ENCODE results near the gene XIST.

XIST gene

DNA sequence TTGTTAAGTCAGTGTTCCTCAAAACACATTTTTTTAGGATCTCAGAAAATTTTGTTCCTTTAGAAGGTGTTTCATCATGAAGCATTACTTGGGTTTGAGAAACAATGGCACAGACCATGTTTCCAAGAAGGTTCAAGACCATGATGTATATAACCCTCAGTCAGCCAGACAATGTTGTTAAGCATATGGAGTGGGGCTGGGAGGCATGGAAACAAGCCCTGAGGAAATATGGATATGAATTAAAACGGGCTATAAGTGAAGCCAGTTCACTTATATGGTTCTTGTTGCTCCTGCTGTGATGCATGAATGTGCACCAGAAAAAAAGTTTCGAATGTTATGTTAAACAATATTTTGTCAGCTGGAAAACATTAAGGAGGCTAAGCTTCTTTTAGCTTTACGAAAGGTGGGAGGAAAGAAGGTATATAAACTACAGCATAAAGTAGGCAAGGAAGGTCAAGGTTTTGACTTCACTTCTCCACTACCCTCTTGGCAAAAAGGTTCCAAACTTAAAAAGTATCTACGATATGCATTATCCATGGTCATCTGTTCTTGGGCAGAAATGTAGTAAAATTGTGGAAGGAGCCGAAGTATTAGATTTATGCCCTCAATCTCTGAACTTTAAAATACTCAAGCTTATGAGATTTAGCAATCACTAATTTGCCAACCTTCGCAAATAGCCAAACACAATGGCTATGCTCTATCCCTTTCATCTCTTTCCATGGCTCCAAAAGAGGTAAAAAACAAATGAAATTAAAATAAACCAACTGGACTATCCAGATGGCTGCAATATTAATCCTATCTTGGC is 12.2 kb downstream of the XIST start:
- Histone ChIP-seq H3K27ac (no peak overlapping the region), H3K36me3 (peaks cover 56% of the 10 kb centered on the region), H3K4me1 (no peaks in the 10 kb centered on the region), H3K9ac (no peak overlapping the region), H3K4me3 (no peak overlapping the region), H4K20me1 (peaks cover 100% of the 10 kb centered on the region), H3K27me3 (no peaks in the 10 kb centered on the region), H3K4me2 (no peak overlapping the region), H3K9me3 (no peaks in the 10 kb centered on the region)
- no peak for TF ChIP-seq Cebpa-rat (IDR thresholded peaks at IDR 0.05)

DNA sequence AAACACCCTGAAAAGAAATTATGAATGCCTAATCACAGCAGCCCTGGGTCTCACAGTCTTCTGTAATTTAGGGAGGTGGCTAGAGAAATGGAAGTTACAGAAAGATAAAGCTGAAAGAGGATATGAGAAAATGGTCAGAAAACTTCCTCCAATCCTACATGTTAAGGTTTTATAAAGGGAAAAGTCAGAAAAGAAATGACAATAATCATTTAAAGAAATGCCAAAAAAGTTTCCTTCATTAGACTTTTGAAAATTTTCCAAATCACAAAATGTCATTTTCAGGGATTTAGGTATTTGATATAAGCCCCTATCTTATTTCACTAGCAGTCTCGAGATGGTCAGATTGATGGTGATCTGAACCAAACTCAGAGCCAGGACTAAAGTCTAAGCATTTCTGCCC is 13.4 kb downstream of the XIST start:
- H3K9ac ChIP-seq, result no peak overlapping the region
- H3K27me3 ChIP-seq, result no peaks in the 10 kb centered on the region
- H4K20me1 ChIP-seq, result peaks cover 100% of the 10 kb centered on the region
- no peak for TF ChIP-seq Cebpa-rat (IDR thresholded peaks at IDR 0.05)
- H3K4me1 ChIP-seq, result no peaks in the 10 kb centered on the region
- no peak overlapping the region for H3K4me2 ChIP-seq
- peaks cover 49% of the 10 kb centered on the region; the same call in 1 of the 2 replicates for H3K36me3 ChIP-seq
- no peak overlapping the region for H3K4me3 ChIP-seq
- no peak overlapping the region for H3K27ac ChIP-seq
- no peaks in the 10 kb centered on the region for H3K9me3 ChIP-seq

DNA sequence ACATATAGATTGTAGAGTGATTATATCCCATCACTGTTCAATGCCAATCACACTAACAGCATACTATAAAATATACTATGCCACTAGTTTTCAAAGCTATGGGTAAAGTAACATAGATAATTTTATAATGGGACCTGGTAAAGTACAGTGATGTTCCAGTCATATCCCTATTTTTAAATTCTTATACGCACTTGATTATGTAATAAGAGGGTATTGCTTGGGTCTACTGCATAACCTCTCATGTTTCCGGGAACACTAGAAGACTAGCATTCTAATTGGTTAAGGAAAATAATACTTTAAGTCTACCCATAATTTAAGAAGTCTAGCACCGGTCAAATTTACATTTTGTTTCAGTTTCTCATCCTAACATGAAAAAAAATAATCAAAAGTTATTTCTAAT is 14.4 kb downstream of the XIST start:
- Histone ChIP-seq H4K20me1 (peaks cover 100% of the 10 kb centered on the region), H3K27me3 (no peaks in the 10 kb centered on the region)

DNA sequence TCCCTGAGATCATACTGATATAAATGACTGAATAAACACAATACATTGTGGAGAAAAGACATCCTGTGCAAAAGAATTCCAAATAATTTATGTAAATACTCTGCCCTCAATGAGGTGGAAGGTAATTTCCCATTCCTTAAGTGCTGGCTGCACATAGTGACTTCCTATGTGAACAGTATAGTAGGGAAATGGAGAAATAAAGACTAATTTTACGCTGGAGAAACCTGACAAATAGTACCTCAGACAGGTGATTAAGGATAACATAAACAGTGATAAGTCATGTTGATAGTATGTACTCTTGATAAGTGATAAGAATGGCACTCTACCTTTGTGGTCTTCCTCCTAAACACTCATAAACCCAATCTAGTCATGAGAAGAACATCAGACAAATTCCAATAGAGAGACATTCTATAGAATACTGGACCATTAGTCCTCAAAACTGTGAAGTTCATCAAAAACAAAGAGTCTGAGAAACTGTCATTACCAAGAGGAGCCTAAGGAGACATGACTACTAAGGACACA is 15.5 kb downstream of the XIST start:
- H3K27me3 ChIP-seq, result no peaks in the 10 kb centered on the region
- H3K9ac ChIP-seq, result no peak overlapping the region
- H3K27ac ChIP-seq, result no peak overlapping the region
- TF ChIP-seq Cebpa-rat (IDR thresholded peaks at IDR 0.05), result no peak
- H3K36me3 ChIP-seq, result peaks cover 52% of the 10 kb centered on the region
- no peak overlapping the region for H3K4me3 ChIP-seq
- H3K4me2 ChIP-seq, result no peak overlapping the region
- H3K9me3 ChIP-seq, result no peaks in the 10 kb centered on the region
- peaks cover 100% of the 10 kb centered on the region for H4K20me1 ChIP-seq
- no peaks in the 10 kb centered on the region for H3K4me1 ChIP-seq

More for the DNA sequence above, 14.4 kb downstream of the XIST start:
- TF ChIP-seq Cebpa-rat (IDR thresholded peaks at IDR 0.05), result no peak
- H3K27ac ChIP-seq, result no peak overlapping the region
- no peak overlapping the region for H3K4me3 ChIP-seq
- no peaks in the 10 kb centered on the region for H3K9me3 ChIP-seq
- peaks cover 52% of the 10 kb centered on the region for H3K36me3 ChIP-seq
- no peak overlapping the region for H3K9ac ChIP-seq
- no peak overlapping the region for H3K4me2 ChIP-seq
- no peaks in the 10 kb centered on the region for H3K4me1 ChIP-seq

DNA sequence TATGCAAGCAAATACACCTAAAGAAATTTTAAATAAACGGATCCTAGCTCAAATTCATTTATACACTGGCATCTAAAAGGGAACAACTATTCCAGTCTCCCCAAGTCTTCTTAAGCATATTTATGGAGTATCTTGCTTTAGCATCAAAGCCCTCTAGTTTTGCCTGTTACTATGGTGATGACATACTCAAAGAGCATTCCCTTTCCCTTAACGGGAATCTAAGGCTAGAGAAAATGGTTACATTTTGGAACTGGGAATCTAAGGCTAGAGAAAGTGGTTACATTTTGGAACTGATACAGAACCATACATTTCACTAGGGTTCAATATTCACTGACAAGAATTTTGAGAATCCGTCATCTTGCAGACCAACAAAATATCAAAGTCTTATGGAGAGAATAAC is 18.3 kb downstream of the XIST start:
- H3K9me3 ChIP-seq, result no peaks in the 10 kb centered on the region
- peaks cover 68% of the 10 kb centered on the region for H3K36me3 ChIP-seq
- H3K27me3 ChIP-seq, result no peaks in the 10 kb centered on the region
- H4K20me1 ChIP-seq, result peaks cover 100% of the 10 kb centered on the region
- no peak overlapping the region for H3K4me2 ChIP-seq
- no peak overlapping the region for H3K4me3 ChIP-seq
- no peaks in the 10 kb centered on the region for H3K4me1 ChIP-seq
- no peak for TF ChIP-seq Cebpa-rat (IDR thresholded peaks at IDR 0.05)
- no peak overlapping the region for H3K9ac ChIP-seq
- H3K27ac ChIP-seq, result no peak overlapping the region

DNA sequence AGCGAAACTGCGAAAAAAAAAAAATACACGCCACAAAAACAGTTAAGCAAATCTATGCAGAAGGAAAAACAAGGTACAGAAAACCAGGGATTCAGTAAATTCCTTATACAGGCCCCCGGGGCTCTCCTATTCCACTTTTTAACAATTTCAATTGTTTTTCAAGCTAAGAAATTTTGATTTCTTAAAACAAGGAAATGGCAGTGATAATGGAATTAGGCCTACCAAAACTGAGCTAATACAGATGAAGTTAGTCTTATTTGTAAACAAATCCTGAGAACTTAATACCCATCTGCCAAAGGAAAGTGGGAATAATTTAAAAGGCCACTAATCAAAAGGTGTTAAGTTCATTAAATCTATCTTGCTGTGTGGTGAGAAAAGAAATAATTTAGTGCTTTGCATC is 20.2 kb downstream of the XIST start:
- Histone ChIP-seq H3K9me3 (no peaks in the 10 kb centered on the region), H3K4me3 (no peak overlapping the region), H3K4me1 (no peaks in the 10 kb centered on the region), H4K20me1 (peaks cover 100% of the 10 kb centered on the region), H3K36me3 (peaks cover 85% of the 10 kb centered on the region), H3K9ac (no peak overlapping the region), H3K4me2 (no peak overlapping the region), H3K27ac (no peak overlapping the region), H3K27me3 (no peaks in the 10 kb centered on the region)
- no peak for TF ChIP-seq Cebpa-rat (IDR thresholded peaks at IDR 0.05)

DNA sequence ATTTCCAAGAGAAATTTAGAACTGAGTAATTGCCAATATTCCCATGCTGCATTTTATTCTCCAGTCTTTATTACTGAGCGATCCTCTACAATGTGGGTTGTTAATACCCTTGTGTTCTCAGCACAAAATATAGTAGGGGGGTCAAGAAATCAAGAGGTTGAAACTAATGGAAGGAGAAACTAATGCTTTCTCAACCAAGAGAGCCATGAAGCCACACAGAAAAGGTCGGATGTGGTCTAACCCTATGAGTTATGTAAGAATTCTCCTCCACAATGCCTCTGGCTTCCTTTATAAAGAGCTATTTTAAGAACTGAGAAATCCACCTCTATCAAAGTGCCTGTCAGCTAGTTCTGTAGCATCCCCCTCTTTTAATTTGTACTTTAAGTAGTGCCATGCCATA is 21.0 kb downstream of the XIST start:
- no peak overlapping the region for H3K27ac ChIP-seq
- no peak overlapping the region for H3K4me2 ChIP-seq
- no peak overlapping the region for H3K9ac ChIP-seq
- no peaks in the 10 kb centered on the region for H3K9me3 ChIP-seq
- peaks cover 100% of the 10 kb centered on the region for H4K20me1 ChIP-seq
- no peak for TF ChIP-seq Cebpa-rat (IDR thresholded peaks at IDR 0.05)
- no peaks in the 10 kb centered on the region for H3K27me3 ChIP-seq
- H3K4me1 ChIP-seq, result no peaks in the 10 kb centered on the region
- H3K4me3 ChIP-seq, result no peak overlapping the region
- peaks cover 86% of the 10 kb centered on the region for H3K36me3 ChIP-seq

DNA sequence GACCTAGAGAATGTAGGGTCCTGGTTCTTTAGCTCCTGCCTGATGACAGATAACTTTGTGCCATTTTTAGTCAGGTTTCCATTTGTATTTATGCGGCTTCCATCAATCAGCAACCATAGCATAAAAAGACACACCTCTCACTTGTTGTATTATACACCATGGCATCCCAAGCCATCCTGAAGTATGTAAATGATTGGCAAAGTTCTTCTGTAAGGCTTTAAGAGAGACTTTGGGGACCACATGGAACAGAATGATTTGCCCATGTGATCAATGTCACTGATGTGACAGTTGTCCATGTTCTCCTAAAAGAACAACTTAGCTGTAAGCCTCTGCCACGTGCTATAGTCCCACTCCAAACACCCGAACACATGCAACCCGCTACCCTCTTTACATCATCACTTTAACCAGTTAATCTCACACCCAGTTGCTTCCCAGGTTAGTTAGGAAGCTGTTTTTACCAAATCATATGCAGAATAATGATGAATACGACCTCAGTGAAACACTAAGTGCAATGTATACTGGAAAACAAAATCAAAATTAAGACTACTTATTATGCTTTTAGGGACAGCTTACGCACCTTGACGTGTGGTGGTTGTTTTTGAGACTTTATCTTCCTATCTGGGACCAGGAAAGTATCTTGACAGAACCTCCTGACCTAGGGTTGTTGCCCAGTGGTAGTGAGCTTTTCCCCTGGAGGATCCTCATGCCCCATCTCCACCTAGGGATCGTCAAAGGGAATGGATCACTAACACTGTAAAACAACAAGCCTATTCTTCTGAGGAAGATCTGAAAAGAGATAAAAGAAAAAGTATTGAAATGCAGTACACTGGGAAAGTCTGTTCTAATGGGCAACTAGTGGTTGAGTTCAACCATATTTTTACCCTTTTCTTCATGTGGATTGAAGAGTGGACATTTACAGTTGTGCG is 21.8 kb downstream of the XIST start:
- H3K36me3 ChIP-seq, result peaks cover 86% of the 10 kb centered on the region

DNA sequence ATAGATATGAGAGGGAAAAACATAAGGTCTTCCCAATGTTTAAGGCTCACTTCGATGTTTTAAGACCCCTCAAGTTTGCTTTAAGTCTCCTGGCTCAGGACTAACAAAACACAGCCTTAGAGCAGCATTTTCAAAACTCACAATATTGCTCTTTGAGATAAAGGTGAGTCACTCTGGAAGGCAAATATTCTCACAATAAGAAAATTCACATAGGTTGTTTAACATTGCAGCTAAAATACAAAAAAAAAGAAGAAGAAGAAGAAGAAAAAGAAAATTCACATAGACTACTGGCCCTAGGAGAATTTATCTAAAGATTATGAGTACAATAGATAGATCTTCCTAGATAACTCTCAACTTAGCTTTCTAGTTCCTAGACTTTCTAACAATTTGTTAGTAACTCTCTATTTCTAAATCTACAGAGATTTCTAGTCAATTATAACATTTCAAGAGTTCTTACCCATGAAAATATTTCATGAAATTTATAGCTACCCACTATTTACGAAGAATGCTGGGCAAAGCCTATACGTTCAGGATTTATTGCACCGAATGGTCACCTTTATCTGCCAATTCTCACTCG is 22.5 kb downstream of the XIST start:
- peaks cover 100% of the 10 kb centered on the region for H4K20me1 ChIP-seq
- H3K9ac ChIP-seq, result no peak overlapping the region
- no peak overlapping the region for H3K4me3 ChIP-seq
- no peak overlapping the region for H3K4me2 ChIP-seq
- H3K36me3 ChIP-seq, result peaks cover 93% of the 10 kb centered on the region
- H3K27ac ChIP-seq, result no peak overlapping the region
- no peaks in the 10 kb centered on the region for H3K4me1 ChIP-seq
- H3K9me3 ChIP-seq, result no peaks in the 10 kb centered on the region
- no peaks in the 10 kb centered on the region for H3K27me3 ChIP-seq
- TF ChIP-seq Cebpa-rat (IDR thresholded peaks at IDR 0.05), result no peak

More for the DNA sequence above, 21.8 kb downstream of the XIST start:
- H3K9me3 ChIP-seq, result no peaks in the 10 kb centered on the region
- peaks cover 100% of the 10 kb centered on the region for H4K20me1 ChIP-seq
- no peak for TF ChIP-seq Cebpa-rat (IDR thresholded peaks at IDR 0.05)
- H3K4me1 ChIP-seq, result no peaks in the 10 kb centered on the region
- H3K4me2 ChIP-seq, result no peak overlapping the region
- H3K4me3 ChIP-seq, result no peak overlapping the region
- no peak overlapping the region for H3K9ac ChIP-seq
- no peak overlapping the region for H3K27ac ChIP-seq
- H3K27me3 ChIP-seq, result no peaks in the 10 kb centered on the region

Measured in BLaER1 (cell line).